Left lobe of liver (tissue), 2 donors: Measurements from ENCODE around the gene SHISA5. TPM values are rescaled to one million over a fixed set of nuclear protein-coding genes. Genes with fewer than 3 reads are reported as not detected.
"Not testable (repeated sequence)": the region's sequence is repeated elsewhere in the genome, so short reads cannot be mapped to it uniquely, and the experiment has no call there.

Source experiments
- ATAC-seq: fragments of 200-7000 bp; cut with Tn5 transposase; one replicate; pipeline ENCODE4 v1.9.1; 2020; ENCODE audit warnings: mild to moderate bottlenecking, moderate library complexity
- DNase-seq: peaks from one replicate; pipeline ENCODE4 v3.0.0-alpha.2; 2020; ENCODE audit warnings: low spot score
- total RNA-seq: library from RNA; stranded (reverse); gene quantifications from one replicate; pipeline ENCODE4 v1.2.1, GENCODE V29; 2021
- donor health status: DM: no; HTN: no; CAD: no; lungs with moderate emphysema.
- donor health status: DM: no; HTN: yes; CAD: no.

Gene SHISA5
- total RNA-seq, 1 donor from 2014 or later: 97.9 TPM

DNA sequence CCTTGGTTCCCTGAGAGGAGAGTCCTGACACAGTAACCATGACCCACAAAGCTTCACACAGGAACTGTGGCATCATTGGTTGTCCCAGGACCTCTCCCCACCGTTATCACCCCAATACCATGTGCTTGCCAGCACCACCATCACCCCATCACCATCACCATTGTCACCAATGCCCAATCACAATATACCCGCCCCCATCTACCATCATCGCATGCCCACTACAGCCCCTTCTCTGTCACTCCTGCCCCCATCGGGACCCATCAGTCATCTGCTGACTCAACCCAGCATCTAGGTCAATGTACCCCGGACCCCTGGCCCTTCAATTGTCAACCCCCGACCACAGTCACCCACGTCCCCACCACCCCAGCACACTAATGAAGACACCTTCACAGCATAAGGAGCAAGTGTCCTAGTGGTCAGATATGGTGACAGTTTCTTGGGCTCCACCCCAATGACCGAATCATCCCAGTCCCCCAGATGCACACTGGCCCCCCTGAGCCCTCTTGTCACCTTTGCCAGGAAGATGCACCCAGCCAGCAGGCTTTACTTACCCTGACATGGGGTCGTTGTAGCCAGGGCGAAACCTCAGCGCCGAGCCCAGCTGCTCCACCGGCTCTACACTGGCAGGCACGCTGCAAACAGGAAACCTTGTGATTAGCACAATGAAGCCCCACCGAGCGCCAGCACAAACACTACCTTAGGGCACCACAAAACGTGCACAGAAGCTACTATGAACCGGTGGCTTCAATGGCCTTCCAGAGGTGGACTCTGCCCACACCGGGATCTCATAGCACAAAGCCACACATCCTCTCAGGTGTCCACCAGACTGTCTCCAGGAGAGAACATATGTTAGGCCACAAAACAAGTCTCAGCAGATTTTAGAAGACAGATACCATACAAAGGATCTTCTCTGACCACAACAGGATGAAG, 25.1 kb downstream of the SHISA5 start:
- ATAC-seq: no peak
- DNase-seq: no peak

DNA sequence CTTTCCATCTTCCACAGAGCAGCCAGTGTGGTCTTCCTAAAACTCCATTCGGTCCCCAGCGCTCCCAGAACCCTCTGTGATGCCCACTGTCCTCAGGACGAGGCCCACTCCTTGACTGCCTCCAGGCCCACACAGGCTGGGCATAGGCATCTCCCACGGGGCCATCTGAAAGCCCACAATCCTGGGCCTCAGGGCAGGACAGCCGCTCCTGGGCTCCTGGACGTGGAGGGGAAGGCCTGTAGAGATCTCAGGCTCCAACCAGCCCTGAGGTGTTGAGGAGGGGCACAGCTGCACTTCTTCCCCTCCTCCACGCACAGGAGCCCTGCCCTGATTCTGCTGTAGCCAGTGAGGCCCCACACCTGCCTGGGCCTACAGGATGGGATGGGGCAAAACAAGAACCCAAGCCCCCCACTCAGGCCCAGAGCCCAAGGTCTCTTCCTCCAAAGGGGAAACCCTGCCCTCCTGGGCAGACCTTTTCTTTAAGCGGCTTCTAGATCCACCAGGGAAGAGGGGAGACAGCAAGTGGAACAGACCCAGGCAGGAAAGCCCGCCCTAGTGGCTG, 25.9 kb downstream of the SHISA5 start:
- ATAC-seq: no peak
- no peak for DNase-seq

DNA sequence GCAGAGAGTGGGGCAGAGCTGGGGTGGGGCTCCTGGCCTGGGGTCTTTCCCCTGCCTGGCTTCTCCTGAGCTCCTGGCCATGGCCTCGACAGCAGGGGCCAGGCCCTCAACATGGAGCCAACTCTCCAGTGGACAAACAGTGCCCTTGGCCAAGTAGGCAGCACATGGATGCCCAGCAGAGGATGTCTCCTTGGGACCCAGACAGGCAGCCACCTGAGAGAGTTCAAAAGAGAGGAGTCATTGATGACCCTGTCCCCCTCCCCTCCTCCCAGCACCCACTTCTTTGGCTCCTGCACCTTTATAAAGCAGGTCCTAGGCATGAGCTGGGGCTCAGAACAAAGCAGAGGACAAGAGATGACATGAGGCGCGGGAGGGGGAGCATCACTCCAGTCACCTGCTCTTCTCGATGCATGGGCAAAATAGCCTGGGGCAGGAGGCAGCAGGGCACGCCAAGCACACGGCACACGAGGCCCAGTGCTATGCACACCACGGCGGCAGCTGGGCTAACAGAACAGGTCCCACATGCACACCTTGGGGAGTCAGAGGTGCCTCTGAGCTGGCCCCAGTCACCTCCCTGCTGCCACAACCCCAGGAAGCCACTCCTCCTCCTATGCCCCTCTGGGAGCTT, 27.4 kb downstream of the SHISA5 start:
- DNase-seq (no peak), ATAC-seq (no peak)

DNA sequence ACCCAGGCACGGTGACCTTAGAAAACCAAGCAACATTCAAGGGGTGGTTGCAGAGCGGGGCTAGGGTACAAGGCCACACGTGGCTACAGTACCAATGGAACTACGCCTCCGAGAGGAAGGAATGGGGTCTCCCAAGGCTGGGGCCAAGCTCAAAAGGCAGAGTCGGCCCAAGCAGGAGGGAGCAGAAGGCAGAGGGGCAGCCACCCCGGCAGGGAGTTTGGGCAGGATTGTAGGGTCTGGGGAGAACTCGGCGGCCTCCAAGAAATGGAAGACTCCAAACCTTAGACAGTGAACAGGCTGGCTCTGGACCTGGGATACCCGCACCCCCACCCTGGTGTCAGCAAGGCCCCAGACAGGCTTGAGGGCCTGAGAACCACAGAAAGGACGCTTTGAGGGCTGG, 28.8 kb downstream of the SHISA5 start:
- DNase-seq (no peak), ATAC-seq (no peak)

DNA sequence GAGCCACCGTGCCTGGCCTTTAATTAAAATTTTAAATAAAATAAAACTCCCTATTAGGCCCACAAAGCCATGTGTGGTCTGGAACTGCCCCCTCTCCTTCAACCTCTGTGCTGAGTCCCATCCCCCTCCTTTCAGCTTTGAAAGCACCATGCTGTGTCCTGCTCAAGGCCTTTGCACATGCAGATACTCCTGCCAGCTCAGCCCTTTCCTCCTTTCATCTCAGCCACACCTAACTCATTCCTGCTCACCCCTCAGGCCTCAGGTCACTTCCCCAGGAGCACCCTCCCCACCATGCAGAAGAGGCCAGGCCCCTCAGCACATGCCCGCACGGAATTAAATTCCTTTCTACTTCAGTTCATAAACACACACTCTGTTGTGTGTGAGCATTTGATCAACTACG, 29.4 kb downstream of the SHISA5 start:
- ATAC-seq (no peak), DNase-seq (no peak)

GRCh38 chr3:48474031-48474430, 29.9 kb downstream of the SHISA5 start:
- not testable (repeated sequence) for ATAC-seq, DNase-seq

- DNase-seq (no peak), ATAC-seq (no peak)
Observed at GRCh38 chr3:48473617-48473952, 30.4 kb downstream of the SHISA5 start.

- ATAC-seq (peak; percentile 71), DNase-seq (peak; percentile 95)
Observed at GRCh38 chr3:48472923-48473616, 30.9 kb downstream of the SHISA5 start.

GRCh38 chr3:48472673-48472922, 31.4 kb downstream of the SHISA5 start:
- no peak for DNase-seq

DNA sequence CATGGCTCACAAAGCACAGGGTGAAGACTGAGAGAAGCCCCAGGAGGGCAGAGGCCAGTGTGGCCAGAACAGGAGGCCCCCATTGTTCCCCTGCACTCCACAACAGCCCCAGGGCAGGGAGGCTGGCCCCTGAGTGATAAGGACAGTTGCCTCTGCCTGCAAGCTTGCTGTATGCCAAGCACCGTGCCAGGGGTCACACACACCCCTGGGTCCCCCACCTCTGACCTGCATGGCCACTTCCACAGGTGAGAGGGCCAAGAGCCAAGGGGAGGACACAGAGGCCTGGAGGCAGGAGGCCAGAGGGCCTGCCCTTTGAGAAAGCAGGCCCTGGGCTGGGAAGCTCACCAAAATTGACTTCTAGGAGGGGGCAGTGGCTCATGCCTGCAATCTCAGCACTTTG, 33.7 kb downstream of the SHISA5 start:
- ATAC-seq: peak; percentile 45
- DNase-seq: peak; percentile 97

More at GRCh38 chr3:48472673-48472922, 31.4 kb downstream of the SHISA5 start:
- ATAC-seq: peak; percentile 0

- ATAC-seq (no peak), DNase-seq (peak; percentile 52)
Observed at GRCh38 chr3:48469046-48469915, 34.7 kb downstream of the SHISA5 start.

- ATAC-seq (peak; percentile 41), DNase-seq (peak; percentile 94)
Observed at GRCh38 chr3:48468329-48468731, 35.6 kb downstream of the SHISA5 start.

DNA sequence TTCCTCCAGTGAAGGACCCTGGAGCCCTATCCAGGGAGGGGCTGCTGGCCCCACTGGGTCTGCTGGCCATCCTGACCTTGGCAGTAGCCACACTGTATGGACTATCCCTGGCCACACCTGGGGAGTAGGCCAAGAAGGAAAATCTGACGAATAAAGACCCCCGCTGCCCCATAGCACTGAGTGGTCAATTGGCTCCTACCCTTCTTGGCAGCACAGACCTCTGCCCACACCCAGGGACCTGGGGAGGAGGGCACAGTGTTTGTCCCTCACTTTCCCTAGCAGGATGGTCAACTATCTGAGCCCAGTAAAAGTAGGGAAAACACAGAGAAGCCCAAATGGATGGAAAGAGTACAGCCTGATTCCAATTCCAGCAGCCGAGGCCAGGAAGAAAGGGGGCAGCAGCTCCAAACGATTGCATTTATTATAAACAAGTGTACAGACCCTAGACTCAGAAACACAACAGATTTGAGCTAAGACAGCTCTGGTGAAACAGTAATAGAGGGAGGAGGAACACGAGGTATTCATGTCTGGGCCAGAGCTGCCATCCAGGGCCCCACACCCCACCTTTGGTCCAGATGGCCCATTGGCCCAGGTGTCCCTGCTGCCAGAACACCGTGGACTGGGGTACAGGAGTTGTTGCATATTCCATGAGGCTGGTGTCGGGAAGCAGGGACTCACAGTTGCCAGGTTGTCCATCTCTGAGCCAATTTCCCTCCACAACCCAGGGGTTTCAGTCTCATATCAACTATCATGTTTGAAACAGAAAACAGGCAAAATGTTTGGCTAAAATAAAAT, 36.3 kb downstream of the SHISA5 start:
- ATAC-seq: no peak

GRCh38 chr3:48467110-48467454, 36.9 kb downstream of the SHISA5 start:
- no peak for ATAC-seq
- no peak for DNase-seq

More for the DNA sequence above, 36.3 kb downstream of the SHISA5 start:
- peak; percentile 59 for DNase-seq

GRCh38 chr3:48466386-48467109, 37.4 kb downstream of the SHISA5 start:
- DNase-seq (peak; percentile 62), ATAC-seq (peak; percentile 3)

GRCh38 chr3:48465531-48466378, 38.2 kb downstream of the SHISA5 start:
- peak; percentile 74 for ATAC-seq
- DNase-seq: peak; percentile 96

GRCh38 chr3:48465237-48465530, 38.8 kb downstream of the SHISA5 start:
- ATAC-seq: no peak
- no peak for DNase-seq

DNA sequence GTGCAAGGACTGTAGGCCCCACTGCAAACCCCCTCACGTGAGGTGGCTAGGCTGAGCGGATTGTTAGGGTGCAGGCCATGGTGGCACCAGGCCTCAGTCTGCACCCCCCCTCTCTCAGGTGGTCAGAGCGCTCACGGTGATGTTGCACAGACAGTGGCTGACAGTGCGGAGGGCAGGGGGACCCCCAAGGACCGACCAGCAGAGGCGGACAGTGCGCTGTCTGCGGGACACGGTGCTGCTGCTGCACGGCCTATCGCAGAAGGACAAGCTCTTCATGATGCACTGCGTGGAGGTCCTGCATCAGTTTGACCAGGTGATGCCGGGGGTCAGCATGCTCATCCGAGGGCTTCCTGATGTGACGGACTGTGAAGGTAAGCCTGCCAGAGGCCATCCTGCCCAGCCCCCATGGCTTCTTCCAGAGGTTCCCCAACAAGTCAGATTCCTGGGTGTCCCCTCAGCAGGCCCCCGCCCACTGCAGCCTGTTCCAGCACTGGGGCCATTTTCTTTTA, 39.2 kb downstream of the SHISA5 start:
- ATAC-seq: no peak
- DNase-seq: no peak
